ENCODE measurements around the gene PAN3.

Gene PAN3

GRCh38 chr13:28117689-28118377 lies 20.5 kb upstream of the PAN3 start:
- 100% methylated on average over 1 of the region's 9 CpGs for WGBS (ENCODE audit: extremely low coverage, insufficient coverage, insufficient read length)
- H4K12ac ChIP-seq (ENCODE audit: low read depth, low read length), result no peak overlapping the region
- H3K27ac ChIP-seq (ENCODE audit: low read depth, low read length), result no peak overlapping the region
- no peak overlapping the region for H3K4me2 ChIP-seq (ENCODE audit: low read length)
- no peak overlapping the region for H2AK5ac ChIP-seq (ENCODE audit: low read length)
- no peaks in the 10 kb centered on the region for H3K4me1 ChIP-seq (ENCODE audit: control insufficient read depth in 1 of 2, insufficient read depth in 2 of 2, low read length in 2 of 2)
- no peaks in the 10 kb centered on the region for H3K27me3 ChIP-seq (ENCODE audit: insufficient read depth, low read length)
- H2BK12ac ChIP-seq (ENCODE audit: low read length), result no peak overlapping the region
- H3K79me1 ChIP-seq (ENCODE audit: low read length), result no peaks in the 10 kb centered on the region
- no peak for DNase-seq
- no peak overlapping the region for H3K23ac ChIP-seq (ENCODE audit: low read length)
- H3K9ac ChIP-seq (ENCODE audit: low read length), result no peak overlapping the region
- H2AFZ ChIP-seq (ENCODE audit: insufficient read depth, low read length, poor library complexity), result no peak overlapping the region
- H4K91ac ChIP-seq (ENCODE audit: low read depth, low read length), result no peak overlapping the region
- no peaks in the 10 kb centered on the region for H3K36me3 ChIP-seq (ENCODE audit: control insufficient read depth in 1 of 2, insufficient read depth in 2 of 2, low read length in 2 of 2)
- no peaks in the 10 kb centered on the region for H3K79me2 ChIP-seq (ENCODE audit: control insufficient read depth, insufficient read depth, low read length, poor library complexity)
- no peaks in the 10 kb centered on the region for H3K9me3 ChIP-seq (ENCODE audit: insufficient read depth, low read depth, low read length)
- no peak overlapping the region for H2BK120ac ChIP-seq (ENCODE audit: insufficient read depth, low read length, poor library complexity)
- H4K8ac ChIP-seq (ENCODE audit: low read depth, low read length), result no peak overlapping the region
- no peak overlapping the region for H3K4me3 ChIP-seq (ENCODE audit: low read depth, low read length)
- H3K14ac ChIP-seq (ENCODE audit: low read length), result no peak overlapping the region
- H3K4ac ChIP-seq (ENCODE audit: low read depth, low read length), result no peak overlapping the region
- H3K18ac ChIP-seq (ENCODE audit: low read length), result no peak overlapping the region
- H2BK5ac ChIP-seq (ENCODE audit: low read depth, low read length, poor library complexity), result no peak overlapping the region

GRCh38 chr13:28120317-28120716 lies 18.0 kb upstream of the PAN3 start:
- no peaks in the 10 kb centered on the region for H3K79me2 ChIP-seq (ENCODE audit: control insufficient read depth, insufficient read depth, low read length, poor library complexity)
- H2AFZ ChIP-seq (ENCODE audit: insufficient read depth, low read length, poor library complexity), result no peak overlapping the region
- H3K36me3 ChIP-seq (ENCODE audit: control insufficient read depth in 1 of 2, insufficient read depth in 2 of 2, low read length in 2 of 2), result no peaks in the 10 kb centered on the region
- no peak overlapping the region for H3K23ac ChIP-seq (ENCODE audit: low read length)
- no peak overlapping the region for H2AK5ac ChIP-seq (ENCODE audit: low read length)
- H2BK5ac ChIP-seq (ENCODE audit: low read depth, low read length, poor library complexity), result no peak overlapping the region
- H3K4ac ChIP-seq (ENCODE audit: low read depth, low read length), result no peak overlapping the region
- H3K79me1 ChIP-seq (ENCODE audit: low read length), result no peaks in the 10 kb centered on the region
- no peak overlapping the region for H3K14ac ChIP-seq (ENCODE audit: low read length)
- no peak overlapping the region for H4K91ac ChIP-seq (ENCODE audit: low read depth, low read length)
- no peaks in the 10 kb centered on the region for H3K4me1 ChIP-seq (ENCODE audit: control insufficient read depth in 1 of 2, insufficient read depth in 2 of 2, low read length in 2 of 2)
- H3K4me3 ChIP-seq (ENCODE audit: low read depth, low read length), result no peak overlapping the region
- no peak overlapping the region for H4K12ac ChIP-seq (ENCODE audit: low read depth, low read length)
- no peaks in the 10 kb centered on the region for H3K27me3 ChIP-seq (ENCODE audit: insufficient read depth, low read length)
- H3K9ac ChIP-seq (ENCODE audit: low read length), result no peak overlapping the region
- no peaks in the 10 kb centered on the region for H3K9me3 ChIP-seq (ENCODE audit: insufficient read depth, low read depth, low read length)
- no peak overlapping the region for H4K8ac ChIP-seq (ENCODE audit: low read depth, low read length)
- no peak overlapping the region for H3K4me2 ChIP-seq (ENCODE audit: low read length)
- H3K27ac ChIP-seq (ENCODE audit: low read depth, low read length), result no peak overlapping the region
- H2BK120ac ChIP-seq (ENCODE audit: insufficient read depth, low read length, poor library complexity), result no peak overlapping the region
- no peak overlapping the region for H3K18ac ChIP-seq (ENCODE audit: low read length)
- DNase-seq, result no peak
- H2BK12ac ChIP-seq (ENCODE audit: low read length), result no peak overlapping the region

- no peak overlapping the region for H3K9ac ChIP-seq (ENCODE audit: low read length)
- H2BK5ac ChIP-seq (ENCODE audit: low read depth, low read length, poor library complexity), result no peak overlapping the region
- H3K27me3 ChIP-seq (ENCODE audit: insufficient read depth, low read length), result no peaks in the 10 kb centered on the region
- DNase-seq, result no peak
- H4K91ac ChIP-seq (ENCODE audit: low read depth, low read length), result no peak overlapping the region
- H2BK12ac ChIP-seq (ENCODE audit: low read length), result no peak overlapping the region
- no peak overlapping the region for H3K18ac ChIP-seq (ENCODE audit: low read length)
- H3K79me2 ChIP-seq (ENCODE audit: control insufficient read depth, insufficient read depth, low read length, poor library complexity), result no peaks in the 10 kb centered on the region
- no peak overlapping the region for H3K27ac ChIP-seq (ENCODE audit: low read depth, low read length)
- no peak overlapping the region for H2AFZ ChIP-seq (ENCODE audit: insufficient read depth, low read length, poor library complexity)
- H3K4me1 ChIP-seq (ENCODE audit: control insufficient read depth in 1 of 2, insufficient read depth in 2 of 2, low read length in 2 of 2), result no peaks in the 10 kb centered on the region
- H2BK120ac ChIP-seq (ENCODE audit: insufficient read depth, low read length, poor library complexity), result no peak overlapping the region
- H3K4me3 ChIP-seq (ENCODE audit: low read depth, low read length), result no peak overlapping the region
- H4K12ac ChIP-seq (ENCODE audit: low read depth, low read length), result no peak overlapping the region
- H3K9me3 ChIP-seq (ENCODE audit: insufficient read depth, low read depth, low read length), result no peaks in the 10 kb centered on the region
- no peak overlapping the region for H4K8ac ChIP-seq (ENCODE audit: low read depth, low read length)
- no peak overlapping the region for H2AK5ac ChIP-seq (ENCODE audit: low read length)
- no peak overlapping the region for H3K4me2 ChIP-seq (ENCODE audit: low read length)
- H3K14ac ChIP-seq (ENCODE audit: low read length), result no peak overlapping the region
- H3K4ac ChIP-seq (ENCODE audit: low read depth, low read length), result no peak overlapping the region
- H3K79me1 ChIP-seq (ENCODE audit: low read length), result no peaks in the 10 kb centered on the region
- no peaks in the 10 kb centered on the region for H3K36me3 ChIP-seq (ENCODE audit: control insufficient read depth in 1 of 2, insufficient read depth in 2 of 2, low read length in 2 of 2)
- no peak overlapping the region for H3K23ac ChIP-seq (ENCODE audit: low read length)
- no CpG with 5 or more reads among the region's 8 CpGs for WGBS (ENCODE audit: extremely low coverage, insufficient coverage, insufficient read length)
Observed at GRCh38 chr13:28121224-28121623, 17.1 kb upstream of the PAN3 start.

GRCh38 chr13:28128030-28128429 lies 10.3 kb upstream of the PAN3 start:
- H3K27ac ChIP-seq (ENCODE audit: low read depth, low read length), result no peak overlapping the region
- H3K9me3 ChIP-seq (ENCODE audit: insufficient read depth, low read depth, low read length), result no peaks in the 10 kb centered on the region
- DNase-seq, result no peak
- no peak overlapping the region for H3K23ac ChIP-seq (ENCODE audit: low read length)
- no peak overlapping the region for H3K9ac ChIP-seq (ENCODE audit: low read length)
- H4K8ac ChIP-seq (ENCODE audit: low read depth, low read length), result no peak overlapping the region
- no peak overlapping the region for H2BK5ac ChIP-seq (ENCODE audit: low read depth, low read length, poor library complexity)
- no peaks in the 10 kb centered on the region for H3K36me3 ChIP-seq (ENCODE audit: control insufficient read depth in 1 of 2, insufficient read depth in 2 of 2, low read length in 2 of 2)
- no peak overlapping the region for H3K4me2 ChIP-seq (ENCODE audit: low read length)
- H2BK120ac ChIP-seq (ENCODE audit: insufficient read depth, low read length, poor library complexity), result no peak overlapping the region
- no peaks in the 10 kb centered on the region for H3K27me3 ChIP-seq (ENCODE audit: insufficient read depth, low read length)
- no peak overlapping the region for H4K12ac ChIP-seq (ENCODE audit: low read depth, low read length)
- no peak overlapping the region for H3K4me3 ChIP-seq (ENCODE audit: low read depth, low read length)
- no peak overlapping the region for H3K14ac ChIP-seq (ENCODE audit: low read length)
- H2AFZ ChIP-seq (ENCODE audit: insufficient read depth, low read length, poor library complexity), result no peak overlapping the region
- no peak overlapping the region for H3K4ac ChIP-seq (ENCODE audit: low read depth, low read length)
- no peak overlapping the region for H4K91ac ChIP-seq (ENCODE audit: low read depth, low read length)
- H2AK5ac ChIP-seq (ENCODE audit: low read length), result no peak overlapping the region
- H3K79me2 ChIP-seq (ENCODE audit: control insufficient read depth, insufficient read depth, low read length, poor library complexity), result no peaks in the 10 kb centered on the region
- H2BK12ac ChIP-seq (ENCODE audit: low read length), result no peak overlapping the region
- H3K79me1 ChIP-seq (ENCODE audit: low read length), result no peaks in the 10 kb centered on the region
- H3K18ac ChIP-seq (ENCODE audit: low read length), result no peak overlapping the region
- H3K4me1 ChIP-seq (ENCODE audit: control insufficient read depth in 1 of 2, insufficient read depth in 2 of 2, low read length in 2 of 2), result peaks cover 2 to 4% of the 10 kb centered on the region in 2 experiments

All from trophoblast cell (in vitro differentiated cells and primary cell).